Suppressor macrophage treated with lipopolysaccharide for 1 hour (primary cell): Measurements from ENCODE around the gene CTTNBP2NL.

ENCODE experiments used
- DNase-seq, 3 donors: peaks; one replicate each; pipeline ENCODE4 v3.0.0-alpha.2; 2020 to 2022

CTTNBP2NL gene, protein sequence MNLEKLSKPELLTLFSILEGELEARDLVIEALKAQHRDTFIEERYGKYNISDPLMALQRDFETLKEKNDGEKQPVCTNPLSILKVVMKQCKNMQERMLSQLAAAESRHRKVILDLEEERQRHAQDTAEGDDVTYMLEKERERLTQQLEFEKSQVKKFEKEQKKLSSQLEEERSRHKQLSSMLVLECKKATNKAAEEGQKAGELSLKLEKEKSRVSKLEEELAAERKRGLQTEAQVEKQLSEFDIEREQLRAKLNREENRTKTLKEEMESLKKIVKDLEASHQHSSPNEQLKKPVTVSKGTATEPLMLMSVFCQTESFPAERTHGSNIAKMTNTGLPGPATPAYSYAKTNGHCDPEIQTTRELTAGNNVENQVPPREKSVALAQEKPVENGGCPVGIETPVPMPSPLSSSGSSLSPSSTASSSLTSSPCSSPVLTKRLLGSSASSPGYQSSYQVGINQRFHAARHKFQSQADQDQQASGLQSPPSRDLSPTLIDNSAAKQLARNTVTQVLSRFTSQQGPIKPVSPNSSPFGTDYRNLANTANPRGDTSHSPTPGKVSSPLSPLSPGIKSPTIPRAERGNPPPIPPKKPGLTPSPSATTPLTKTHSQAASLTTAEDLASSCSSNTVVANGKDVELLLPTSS

DNA sequence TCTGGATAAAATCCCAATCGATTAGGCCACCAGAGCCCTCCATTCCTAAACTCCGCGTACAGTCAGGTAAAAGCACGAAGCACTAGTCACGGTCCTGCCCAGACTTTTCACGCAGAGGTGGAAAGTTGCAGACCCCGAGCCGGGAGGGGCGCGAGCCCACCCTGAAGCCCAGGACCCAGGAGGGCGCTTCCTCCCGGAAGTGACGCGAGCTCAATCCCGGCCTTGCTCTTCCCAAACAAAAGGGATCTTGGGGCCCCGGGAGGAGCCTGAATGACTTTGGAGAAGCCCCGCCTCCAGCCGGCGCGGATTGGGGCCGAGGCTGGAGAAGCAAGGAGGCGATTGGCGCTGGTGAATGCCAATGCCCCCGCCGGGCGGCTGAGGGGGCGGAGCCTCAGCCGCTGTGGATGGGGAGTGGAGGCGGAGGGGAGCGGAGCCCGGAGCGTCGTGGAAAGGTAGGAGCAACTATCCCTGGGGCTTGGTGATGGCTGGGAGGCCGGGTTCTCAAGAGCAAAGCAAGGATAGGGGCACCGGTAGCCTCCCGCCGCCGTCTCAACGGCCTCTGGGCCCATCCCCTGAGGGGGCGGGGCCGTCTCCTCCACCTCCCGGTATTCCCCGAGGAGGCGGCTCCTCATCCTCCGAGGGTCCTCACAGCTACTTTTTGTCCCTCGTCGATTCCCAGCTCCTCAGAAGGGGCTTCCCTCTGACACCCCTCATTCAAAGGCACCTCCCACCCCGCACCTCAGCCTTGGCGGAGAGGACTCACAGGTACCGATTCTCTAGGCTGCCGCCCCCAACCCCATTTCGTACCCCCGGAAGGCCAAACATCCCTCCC, at the start of gene CTTNBP2NL:
Gene CTTNBP2NL (plus strand): TSS at position 394 of the 832 bp plus-strand sequence. CDS start 19,952 bp downstream, outside the sequence.
- peak; percentile 93 to 97 (median 95) for DNase-seq

DNA sequence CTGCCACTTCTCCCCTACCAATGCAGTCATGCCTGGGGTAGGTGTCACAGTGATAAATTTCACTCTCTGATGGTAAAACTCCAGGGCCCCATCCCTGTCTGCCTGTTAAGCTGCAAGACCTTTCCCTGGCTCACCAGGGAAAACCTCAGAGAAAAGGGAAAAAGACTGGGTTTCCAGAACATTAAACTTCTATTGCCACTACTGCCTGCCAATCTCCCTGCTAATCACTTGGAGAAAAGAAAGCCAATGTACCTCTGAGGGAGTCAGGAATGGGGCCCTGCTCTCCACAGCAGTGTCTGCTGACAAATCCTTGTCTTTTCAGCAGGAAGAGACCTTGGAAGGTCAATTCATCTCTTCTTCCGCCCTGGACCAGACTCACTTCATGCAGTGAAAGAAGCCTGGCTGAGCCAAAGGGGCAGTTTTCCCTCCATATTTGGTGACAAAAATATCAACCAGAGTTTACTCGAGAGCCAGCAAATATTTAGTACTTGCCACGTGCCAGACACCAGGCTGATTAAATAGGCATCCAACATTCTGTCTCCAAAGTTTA, 49.1 kb upstream of the CTTNBP2NL start:
- no peak for DNase-seq

DNA sequence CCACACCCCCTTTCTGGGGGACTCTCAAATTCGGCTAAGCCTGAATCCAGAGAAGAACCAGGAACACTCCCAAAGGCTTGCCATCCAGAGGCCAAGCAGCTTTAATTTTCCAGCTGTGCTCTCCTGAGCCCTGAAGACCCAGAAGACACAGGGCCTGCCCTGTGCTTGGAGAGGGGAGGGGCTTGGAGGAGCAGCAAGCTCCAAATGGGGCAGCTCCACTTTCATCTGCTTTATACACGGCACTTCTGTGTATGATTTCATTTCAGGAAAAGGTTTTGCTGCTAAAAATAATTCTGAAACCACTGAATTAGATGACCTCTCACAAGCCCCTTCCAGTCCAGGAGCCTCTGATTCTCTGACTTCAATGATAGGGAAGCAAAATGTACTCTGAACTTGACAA, 39.2 kb upstream of the CTTNBP2NL start:
- no peak for DNase-seq

DNA sequence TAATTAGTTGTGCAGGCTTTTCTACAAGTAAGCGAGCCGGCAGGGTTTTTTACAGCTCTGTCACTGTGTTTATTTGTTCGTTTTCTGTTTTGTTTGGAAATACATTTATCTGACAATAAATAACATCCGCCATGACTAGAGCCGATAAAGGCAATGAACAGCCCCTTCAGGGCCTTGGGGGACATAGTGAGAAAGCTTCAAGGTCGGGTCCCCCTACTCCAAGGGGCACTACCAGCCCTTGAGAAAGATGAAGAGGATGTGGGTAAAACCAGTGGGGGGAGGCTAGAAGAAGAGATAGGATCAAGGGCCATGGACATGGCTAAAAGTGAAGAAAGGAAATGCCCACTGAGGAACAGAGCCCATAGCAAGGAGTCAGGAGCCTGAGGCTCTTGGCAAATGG, 38.5 kb upstream of the CTTNBP2NL start:
- no peak for DNase-seq

DNA sequence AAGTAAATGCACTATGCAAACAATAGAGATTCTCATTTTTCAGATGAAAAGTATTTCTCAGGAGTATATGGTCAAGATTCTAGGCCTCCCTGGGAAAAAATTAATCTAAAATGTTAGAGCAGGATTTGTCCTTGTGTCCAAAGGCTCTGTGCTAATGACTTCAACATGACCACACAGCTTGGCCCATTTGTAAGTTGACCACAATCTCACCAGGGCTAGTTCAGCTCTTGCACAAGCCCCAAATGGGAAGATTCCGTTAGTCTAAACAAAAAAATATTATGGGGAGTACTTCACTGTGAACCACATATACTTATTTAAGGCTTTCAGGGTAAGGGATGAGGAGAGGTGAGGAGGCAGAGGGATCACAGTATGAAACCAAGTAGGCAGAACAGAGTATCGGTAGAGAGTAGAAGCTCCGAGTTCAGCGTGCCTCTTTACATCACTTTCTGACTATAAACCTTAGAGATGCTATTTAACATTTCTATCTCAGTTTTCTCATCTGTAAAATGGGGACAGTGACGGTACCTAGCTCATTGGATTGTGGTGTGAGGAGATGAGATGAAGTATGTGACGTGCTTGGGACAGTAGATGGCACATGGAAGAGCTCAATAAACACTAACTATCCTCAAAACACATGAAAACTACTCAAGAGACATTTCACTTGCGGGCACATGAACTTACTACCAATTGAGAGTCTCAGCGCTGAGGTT, 37.8 kb upstream of the CTTNBP2NL start:
- DNase-seq: no peak

DNA sequence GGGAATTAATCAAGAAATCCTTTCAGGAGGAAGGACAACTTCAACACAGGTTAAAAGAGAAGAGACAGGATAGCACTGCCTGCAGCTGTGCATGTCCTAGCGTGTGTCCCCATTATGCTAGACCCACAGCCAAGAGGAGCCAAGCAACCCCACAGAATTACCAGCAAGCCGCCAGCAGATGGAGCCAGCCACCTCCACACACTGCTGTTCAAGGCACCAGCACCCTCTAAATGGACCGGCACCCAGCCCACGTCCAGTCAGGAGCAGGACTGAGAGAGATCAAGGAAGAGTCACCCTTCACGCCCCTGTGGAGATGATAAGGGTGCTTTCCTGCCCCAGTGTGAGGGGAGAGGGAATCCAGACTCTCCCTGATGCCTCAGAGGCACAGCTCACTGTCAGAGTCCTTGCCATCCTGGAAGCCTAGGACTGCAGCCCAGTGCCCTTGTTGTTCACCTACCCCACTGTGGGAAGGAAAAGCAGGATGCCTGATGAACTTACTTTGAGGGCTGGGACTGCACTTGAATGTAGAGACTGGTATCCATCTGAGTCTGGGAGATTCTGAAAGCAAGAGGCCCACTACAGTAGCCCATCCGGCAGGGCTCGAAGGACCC, 37.1 kb upstream of the CTTNBP2NL start:
- peak; percentile 48 to 65 (median 57) for DNase-seq

DNA sequence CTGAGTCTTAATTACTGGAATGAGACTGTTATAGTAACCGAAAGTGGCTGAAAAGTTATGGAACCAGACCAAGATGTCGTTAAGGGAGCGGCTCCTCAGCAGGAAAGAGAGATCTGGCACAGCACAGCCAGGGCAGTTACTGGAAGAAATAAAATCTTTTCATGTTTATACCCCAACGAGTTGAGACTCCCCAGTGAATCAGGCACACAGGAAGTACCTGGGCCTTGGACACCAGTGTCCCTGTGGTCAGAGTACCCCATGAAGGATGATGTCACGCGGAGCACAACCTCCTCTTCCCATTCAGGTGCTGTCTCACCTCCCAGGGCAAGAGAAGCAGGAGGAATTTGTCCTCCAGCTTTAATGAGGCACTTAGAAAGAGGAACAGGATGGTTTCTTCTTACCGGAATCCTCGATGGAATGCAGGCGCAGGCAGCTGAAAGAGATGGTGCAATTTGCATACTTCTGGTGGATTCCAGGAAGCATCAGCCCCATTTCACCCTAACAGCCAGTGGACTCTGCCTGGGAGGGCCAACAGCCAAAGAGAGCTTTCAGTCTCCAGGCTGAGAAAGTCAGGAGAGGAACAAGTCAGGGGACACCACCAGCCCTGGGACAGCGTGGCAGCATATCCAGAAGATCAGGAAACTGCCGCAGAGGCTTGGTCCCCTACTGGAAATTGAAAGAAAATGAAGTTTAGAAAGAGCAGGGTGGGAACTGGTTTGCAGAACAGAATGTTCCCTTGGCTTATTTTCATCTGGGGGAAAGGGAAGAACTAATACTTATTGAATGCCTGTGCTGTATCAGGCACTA, 35.9 kb upstream of the CTTNBP2NL start:
- DNase-seq: peak; percentile 10 to 76 (median 49)

DNA sequence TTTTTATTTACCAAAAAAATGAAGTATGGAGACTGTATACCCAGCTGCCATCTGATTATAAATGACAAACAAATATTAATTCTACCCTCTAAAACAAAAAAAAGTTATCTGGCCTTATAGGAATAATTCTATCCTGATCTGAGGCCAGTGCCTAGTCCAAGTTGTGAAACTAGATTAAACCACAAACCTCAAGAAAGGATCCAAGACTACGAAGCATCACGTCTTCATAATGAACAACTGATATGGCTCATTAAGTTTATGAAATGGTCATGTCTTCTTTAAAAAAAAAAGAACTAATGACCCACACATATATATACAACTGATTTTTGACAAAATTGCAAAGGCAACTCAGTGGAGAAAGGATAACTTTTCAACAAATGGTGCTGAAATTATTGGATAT, 32.4 kb upstream of the CTTNBP2NL start:
- DNase-seq: no peak

DNA sequence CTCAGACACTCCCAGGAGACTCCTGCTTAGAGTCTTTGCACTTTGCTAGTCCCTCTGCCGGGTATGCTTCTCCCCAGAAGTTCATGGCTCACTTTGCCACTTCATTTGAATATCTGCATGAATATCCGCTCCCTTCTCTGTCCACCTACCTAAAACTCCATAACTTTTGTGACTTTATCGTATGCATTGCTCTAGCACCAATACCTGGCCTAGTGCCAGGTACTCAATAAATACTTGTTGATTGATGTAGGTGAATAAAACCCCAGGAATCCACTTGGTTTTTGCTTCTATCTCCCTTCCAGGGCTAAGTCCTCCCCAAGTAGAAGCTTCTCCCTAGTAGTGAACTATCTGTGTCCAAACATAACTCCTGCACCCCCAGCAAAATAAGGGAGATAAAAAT, 27.8 kb upstream of the CTTNBP2NL start:
- no peak for DNase-seq

DNA sequence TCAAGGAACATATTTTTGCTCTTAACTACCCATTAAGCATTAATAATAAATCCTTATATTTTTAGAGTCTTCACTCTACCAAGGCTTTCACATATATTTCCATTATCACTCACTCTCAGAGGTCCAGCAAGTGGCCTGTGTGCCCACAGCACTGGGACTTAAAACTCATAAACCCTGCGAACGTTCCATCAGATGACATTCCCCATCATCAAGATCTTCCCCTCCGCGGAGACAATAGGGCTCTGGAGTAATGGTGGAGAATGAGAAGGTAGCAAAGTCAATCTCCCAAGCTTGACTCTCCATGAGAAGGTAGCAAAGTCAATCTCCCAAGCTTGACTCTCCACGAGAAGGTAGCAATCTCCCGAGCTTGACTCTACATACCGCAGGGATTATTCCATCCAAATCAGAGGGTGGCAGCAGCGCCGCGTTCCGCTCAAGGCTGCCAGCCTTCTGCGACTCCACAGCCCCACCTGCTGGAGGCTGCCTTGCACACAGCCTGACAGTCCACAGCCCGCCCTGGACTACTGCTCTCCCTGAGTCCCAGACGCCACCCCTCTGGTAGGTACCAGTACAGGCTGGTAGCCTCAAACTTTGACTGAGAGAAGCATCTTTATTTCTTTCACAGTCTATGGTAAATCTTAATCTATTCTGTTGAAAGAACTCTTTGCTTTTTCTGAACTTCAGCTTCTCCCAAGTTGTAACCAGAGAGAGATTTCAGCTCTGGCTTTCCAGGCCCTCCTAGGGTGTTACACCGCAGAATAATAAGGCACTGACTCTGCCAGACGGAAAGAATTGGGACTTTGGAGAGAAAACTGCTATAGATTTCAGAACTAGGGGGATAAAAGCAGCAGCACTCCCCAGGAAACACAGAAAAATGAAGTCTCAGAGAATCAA, 26.4 kb upstream of the CTTNBP2NL start:
- peak; percentile 83 to 94 (median 92) for DNase-seq

DNA sequence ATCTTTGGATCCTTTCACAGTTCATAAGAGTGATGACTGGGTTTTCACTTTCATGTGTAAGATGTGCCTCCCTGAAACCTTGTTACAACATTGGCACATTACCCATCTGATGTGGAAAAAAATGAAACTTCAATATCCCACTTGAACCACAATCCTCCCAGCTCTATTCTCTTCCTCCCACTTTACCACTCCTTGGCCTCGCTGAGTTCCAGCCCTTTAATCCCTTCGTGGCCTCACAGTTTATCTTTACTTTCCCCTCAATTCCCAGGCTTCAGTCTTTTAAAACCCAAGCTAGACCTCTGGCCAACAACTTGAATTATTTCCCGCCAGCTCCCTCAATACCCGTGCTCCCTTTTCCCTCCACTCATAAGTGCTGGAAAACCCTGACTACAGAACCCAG, 25.0 kb upstream of the CTTNBP2NL start:
- no peak for DNase-seq

DNA sequence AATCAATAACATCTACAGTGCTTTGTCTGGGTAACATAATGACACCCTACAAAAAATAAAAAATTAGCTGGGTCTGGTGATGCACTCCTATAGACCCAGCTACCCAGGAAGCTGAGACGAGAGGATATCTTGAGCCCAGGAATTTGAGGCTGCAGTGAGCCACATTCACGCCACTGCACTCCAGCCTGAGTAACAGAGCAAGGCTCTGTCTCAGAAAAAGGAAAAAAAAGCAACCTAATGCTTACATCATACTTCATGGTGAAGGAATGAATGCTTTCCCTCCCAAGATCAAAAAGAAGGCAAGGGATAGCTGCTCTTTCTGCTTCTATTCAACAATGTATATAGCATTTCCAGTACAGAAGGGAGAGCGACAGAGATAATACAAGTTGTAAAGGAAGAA, 24.2 kb upstream of the CTTNBP2NL start:
- DNase-seq: no peak

DNA sequence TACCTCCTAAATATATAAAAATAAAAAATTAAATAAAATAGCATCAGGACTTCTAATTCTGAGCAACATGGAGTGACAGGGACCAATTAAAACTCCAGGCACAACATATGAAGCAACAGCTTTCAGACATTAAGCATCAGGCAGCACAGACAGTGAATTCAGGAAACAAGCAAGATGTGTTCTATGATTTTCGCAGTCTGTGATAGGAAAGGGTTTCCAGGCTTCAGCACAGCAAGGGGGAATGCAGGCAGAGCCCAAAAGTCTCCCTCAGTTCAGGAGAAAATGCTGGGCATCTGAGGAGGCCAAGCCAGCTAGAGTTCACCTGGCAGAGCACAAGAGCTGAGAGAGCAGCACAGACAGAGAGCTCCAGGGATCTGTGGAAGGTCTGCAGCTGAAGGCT, 22.2 kb upstream of the CTTNBP2NL start:
- DNase-seq: no peak

DNA sequence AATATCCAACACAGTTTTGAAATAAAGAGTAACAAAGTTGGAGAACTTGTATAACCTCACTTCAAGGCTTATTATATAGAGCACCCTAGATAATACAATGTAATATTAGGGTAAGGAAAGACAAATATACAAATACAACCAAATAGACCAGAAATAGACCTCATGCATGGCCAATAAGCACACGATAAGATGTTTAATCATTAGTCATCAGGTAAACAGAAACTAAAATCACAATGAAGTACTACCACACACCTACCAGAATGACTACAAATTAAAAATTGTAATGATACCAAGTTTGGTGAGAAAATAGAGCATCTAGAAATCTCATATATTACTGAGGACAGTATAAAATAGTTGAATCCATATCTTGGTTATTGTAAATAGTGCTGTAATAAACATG, 20.3 kb upstream of the CTTNBP2NL start:
- no peak for DNase-seq

DNA sequence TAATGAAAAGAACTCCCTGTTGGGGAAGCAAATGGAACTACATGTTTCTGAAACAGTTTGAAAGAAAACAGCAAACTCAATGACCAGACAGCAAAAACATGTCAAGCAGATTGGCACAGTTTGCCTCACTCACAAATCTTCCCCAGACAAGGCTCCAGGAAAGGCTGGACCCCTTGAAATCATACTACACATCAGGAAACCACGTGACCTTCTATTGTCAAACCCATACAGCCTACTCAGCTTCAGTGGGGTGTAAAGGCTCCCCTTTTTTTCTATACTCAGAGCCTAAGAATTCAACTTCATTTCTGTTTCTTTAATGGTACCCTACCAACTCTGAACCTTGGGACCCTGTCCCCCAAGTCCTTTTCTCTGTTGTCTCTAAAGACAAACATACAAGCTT, 15.7 kb upstream of the CTTNBP2NL start:
- DNase-seq: no peak

DNA sequence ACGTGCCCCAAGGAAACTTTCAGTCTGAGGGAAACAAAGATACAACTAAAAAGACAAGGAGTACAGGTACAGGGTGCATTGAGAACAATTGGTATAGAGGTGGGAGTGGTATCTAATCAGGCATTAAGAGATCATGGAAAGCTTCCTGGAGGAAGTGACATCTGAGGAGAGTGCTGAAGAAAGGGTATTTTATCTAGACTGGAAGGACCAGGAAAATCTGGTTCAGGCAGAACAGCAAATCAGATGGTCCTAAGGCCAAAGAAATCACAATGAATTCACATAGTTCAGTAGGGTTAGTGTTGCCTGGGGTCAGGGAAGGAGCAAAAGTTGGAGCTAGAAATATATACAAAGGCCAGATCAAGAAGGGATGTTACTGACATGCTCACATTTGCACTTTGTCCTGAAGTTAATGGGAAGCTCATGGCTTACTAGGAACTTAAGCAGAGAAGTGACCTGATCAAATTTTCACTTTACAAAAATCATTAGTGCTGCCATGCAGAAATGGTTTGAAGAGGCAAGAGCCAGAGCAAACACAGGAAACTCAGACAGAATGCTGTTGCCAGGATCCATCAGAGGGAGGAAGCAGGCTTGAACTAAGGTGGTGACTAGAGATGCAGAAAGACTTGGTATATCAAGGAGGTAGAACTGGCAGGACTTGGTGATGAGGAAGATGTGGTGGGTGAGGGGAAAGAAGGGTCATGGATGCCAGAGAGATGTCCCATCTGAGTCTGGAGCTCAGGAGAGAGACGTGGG, 14.5 kb upstream of the CTTNBP2NL start:
- no peak for DNase-seq

DNA sequence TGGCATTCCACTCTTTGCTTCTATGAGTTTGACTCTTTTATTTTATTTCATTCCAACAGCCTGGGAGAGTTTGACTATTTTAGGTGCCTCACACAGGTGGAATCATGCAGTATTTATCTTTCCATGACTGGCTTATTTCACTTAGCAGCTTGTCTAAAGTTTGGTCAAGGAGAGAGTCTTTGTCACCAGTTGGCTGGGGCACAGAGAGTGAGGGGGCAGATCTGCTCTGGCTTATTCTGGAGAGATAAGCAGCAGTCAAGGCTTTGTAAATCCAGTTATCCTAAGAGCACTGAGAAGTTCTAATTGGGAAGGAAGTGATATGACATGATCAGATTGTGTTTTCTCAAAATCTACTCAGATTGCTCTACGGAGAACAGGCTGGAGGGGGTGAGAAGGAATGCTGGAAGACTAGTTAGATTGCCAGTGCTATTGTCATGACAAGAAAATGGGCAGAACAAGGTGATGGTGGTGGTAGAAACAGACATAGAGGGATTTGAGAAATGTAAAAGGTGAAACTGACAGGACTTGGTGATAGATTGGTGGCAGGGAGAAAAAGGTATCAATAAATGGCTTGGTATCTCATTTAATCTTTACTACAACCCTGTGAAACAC, 12.1 kb upstream of the CTTNBP2NL start:
- DNase-seq: no peak

DNA sequence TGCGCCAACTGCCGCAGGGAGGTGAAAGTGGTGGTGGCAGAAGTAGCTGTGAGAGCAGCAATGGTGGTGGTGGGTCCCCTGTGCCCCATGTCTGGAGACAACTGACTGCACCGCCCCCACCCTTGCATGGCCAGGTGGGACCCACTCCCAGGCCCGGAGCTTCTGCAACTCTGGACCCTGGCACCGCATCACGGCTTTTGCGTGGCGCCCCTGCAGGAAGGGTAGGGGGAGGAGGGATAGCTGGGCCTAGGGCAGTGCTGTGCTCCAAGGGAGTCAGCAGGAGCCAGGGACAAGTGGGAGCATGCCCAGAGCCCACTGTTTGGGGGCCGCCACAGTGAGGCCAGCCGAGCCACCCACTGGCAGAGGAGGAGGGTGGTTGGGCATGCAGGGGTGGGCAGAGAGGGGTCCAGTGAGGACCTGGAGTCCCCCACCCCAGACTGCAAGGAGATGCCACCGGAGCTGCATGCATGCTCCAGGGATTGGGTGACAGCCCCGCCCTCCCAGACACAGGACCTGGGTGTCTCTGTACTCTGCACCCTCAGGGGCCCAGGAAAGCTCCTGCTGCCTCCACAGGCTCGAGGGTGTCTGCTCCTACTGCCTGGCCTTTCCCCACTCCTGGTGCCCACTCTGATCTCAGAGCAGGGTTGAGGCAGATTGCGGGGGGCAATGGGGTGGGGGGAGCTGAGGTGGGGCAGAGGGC, 9.8 kb upstream of the CTTNBP2NL start:
- no peak for DNase-seq
